HS-5 (cell line): ENCODE data around the gene LAMA5.

Experiments
- DNase-seq: peaks from one replicate; pipeline ENCODE4 v3.0.0-alpha.2; 2012; ENCODE audit warnings: low read depth

Gene LAMA5

GRCh38 chr20:62313460-62314338 is 53.4 kb downstream of the LAMA5 start:
- DNase-seq: no peak

GRCh38 chr20:62313021-62313420 is 54.1 kb downstream of the LAMA5 start:
- DNase-seq: no peak

- no peak for DNase-seq
These were observed 54.5 kb downstream of the LAMA5 start for GRCh38 chr20:62312662-62312977.

GRCh38 chr20:62311832-62312661 is 55.1 kb downstream of the LAMA5 start:
- DNase-seq: no peak

- no peak for DNase-seq
These were observed 56.0 kb downstream of the LAMA5 start for GRCh38 chr20:62311150-62311549.

GRCh38 chr20:62310757-62311121 is 56.4 kb downstream of the LAMA5 start:
- no peak for DNase-seq

- DNase-seq: no peak
These were observed 57.0 kb downstream of the LAMA5 start for GRCh38 chr20:62309947-62310756.

GRCh38 chr20:62309198-62309944 is 57.7 kb downstream of the LAMA5 start:
- no peak for DNase-seq

- no peak for DNase-seq
These were observed 58.9 kb downstream of the LAMA5 start for GRCh38 chr20:62308102-62308822.

- no peak for DNase-seq
These were observed 59.6 kb downstream of the LAMA5 start for GRCh38 chr20:62307226-62308101.

GRCh38 chr20:62306414-62307187 is 60.5 kb downstream of the LAMA5 start:
- DNase-seq: no peak

GRCh38 chr20:62305765-62306413 is 61.2 kb downstream of the LAMA5 start:
- no peak for DNase-seq

- DNase-seq: no peak
These were observed 61.9 kb downstream of the LAMA5 start for GRCh38 chr20:62305149-62305764.

GRCh38 chr20:62304331-62305148 is 62.6 kb downstream of the LAMA5 start:
- no peak for DNase-seq

GRCh38 chr20:62303340-62304226 is 63.5 kb downstream of the LAMA5 start:
- no peak for DNase-seq

- no peak for DNase-seq
These were observed 64.1 kb downstream of the LAMA5 start for GRCh38 chr20:62303062-62303339.
